CD4-positive, alpha-beta T cell (primary cell): ENCODE measurements around the gene GNAZ. TPM values are rescaled to one million over a fixed set of nuclear protein-coding genes. Genes with fewer than 3 reads are reported as not detected.

ENCODE experiments used
- ATAC-seq: fragments of 200-7000 bp; cut with Tn5 transposase; one replicate; pipeline ENCODE4 v1.10.0; 2022; ENCODE audit warnings: mild to moderate bottlenecking; ENCODE audit not compliant: poor library complexity
- CTCF ChIA-PET: fragments of 350-600 bp; sonication (Branson Sonifier 250); formaldehyde crosslinking; loops from one replicate; lab custom pipeline; 2021; ENCODE audit warnings: antibody characterized with exemption, inconsistent platforms; lab: Charles Lee
- POLR2A ChIA-PET: fragments of 350-600 bp; sonication (Branson Sonifier 250); formaldehyde crosslinking; loops from one replicate; lab custom pipeline; 2021; ENCODE audit warnings: antibody characterized with exemption, inconsistent platforms; lab: Charles Lee
- DNase-seq, 14 experiments: peaks; one replicate each; pipeline ENCODE4 v3.0.0-alpha.2; 2013 to 2020; ENCODE audit warnings: mixed read lengths in 2 of 14
- H3K27ac ChIP-seq, 2 donors: one replicate each; pipeline versions ENCODE4 v1.5.1 to v1.7.0; 2013; ENCODE audit warnings: low read length in 2 of 2, low read depth in 1 of 2, mild to moderate bottlenecking in 1 of 2
- H3K27me3 ChIP-seq, 2 experiments: 1 replicate in 1 of 2; 2 replicates in 1 of 2; pipeline versions ENCODE4 v1.6.1 to v1.7.0; 2013; ENCODE audit warnings: low read length in 2 of 2, control low read depth in 1 of 2, mild to moderate bottlenecking in 1 of 2, moderate library complexity in 1 of 2; ENCODE audit not compliant: insufficient read depth in 2 of 2, control insufficient read depth in 1 of 2
- H3K36me3 ChIP-seq: one replicate; pipeline ENCODE4 v1.6.1; 2013; ENCODE audit warnings: low read length, control low read depth; ENCODE audit not compliant: insufficient read depth
- H3K4me1 ChIP-seq: one replicate; pipeline ENCODE4 v1.6.1; 2013; ENCODE audit warnings: low read length, control low read depth; ENCODE audit not compliant: insufficient read depth
- H3K4me3 ChIP-seq: one replicate; pipeline ENCODE4 v1.5.1; 2013; ENCODE audit warnings: mild to moderate bottlenecking, low read length, moderate library complexity
- H3K9me3 ChIP-seq, 2 experiments: 1 replicate in 1 of 2; 2 replicates in 1 of 2; pipeline versions ENCODE4 v1.6.1 to v1.7.0; 2013; ENCODE audit warnings: low read length in 2 of 2, mild to moderate bottlenecking in 2 of 2, control low read depth in 1 of 2, moderate library complexity in 1 of 2; ENCODE audit not compliant: control insufficient read depth in 1 of 2, insufficient read depth in 1 of 2
- H3K27ac Mint-ChIP-seq: one replicate; pipeline ENCODE4 v1.8.0; 2020; ENCODE audit warnings: mixed read lengths
- H3K27me3 Mint-ChIP-seq: one replicate; pipeline ENCODE4 v1.8.0; 2021; ENCODE audit warnings: mixed read lengths
- H3K36me3 Mint-ChIP-seq: one replicate; pipeline ENCODE4 v1.8.0; 2021; ENCODE audit warnings: low read depth, mixed read lengths
- H3K4me1 Mint-ChIP-seq: one replicate; pipeline ENCODE4 v1.8.0; 2021; ENCODE audit warnings: low read depth, mixed read lengths
- H3K4me3 Mint-ChIP-seq: one replicate; pipeline ENCODE4 v1.8.0; 2020; ENCODE audit warnings: mild to moderate bottlenecking, mixed read lengths
- H3K9me3 Mint-ChIP-seq: one replicate; pipeline ENCODE4 v1.8.0; 2020; ENCODE audit warnings: mixed read lengths
- CTCF ChIP-seq: fragments of 200-600 bp; IDR thresholded peaks from one replicate; pipeline ENCODE4 v1.8.0; 2022; ENCODE audit warnings: antibody characterized with exemption, mild to moderate bottlenecking
- intact Hi-C, 2 experiments: fragments of 100-400 bp; cut with DNase I in 1 of 2; cut with micrococcal nuclease in 1 of 2; formaldehyde crosslinking; loops; one replicate each; pipeline versions ENCODE4 v1.15.1 to v1.9.0; 2023 to 2025; cut with DNase I, micrococcal nuclease
- total RNA-seq, 174 experiments: library from RNA in 2 of 174; stranded (reverse) in 2 of 174; gene quantifications; one replicate each; pipeline ENCODE4 v1.2.3 and lab custom pipeline; 2021 to 2026

The GNAZ gene
- total RNA-seq, 2 experiments from 2014 or later = 0.20 to 0.38 TPM

DNA sequence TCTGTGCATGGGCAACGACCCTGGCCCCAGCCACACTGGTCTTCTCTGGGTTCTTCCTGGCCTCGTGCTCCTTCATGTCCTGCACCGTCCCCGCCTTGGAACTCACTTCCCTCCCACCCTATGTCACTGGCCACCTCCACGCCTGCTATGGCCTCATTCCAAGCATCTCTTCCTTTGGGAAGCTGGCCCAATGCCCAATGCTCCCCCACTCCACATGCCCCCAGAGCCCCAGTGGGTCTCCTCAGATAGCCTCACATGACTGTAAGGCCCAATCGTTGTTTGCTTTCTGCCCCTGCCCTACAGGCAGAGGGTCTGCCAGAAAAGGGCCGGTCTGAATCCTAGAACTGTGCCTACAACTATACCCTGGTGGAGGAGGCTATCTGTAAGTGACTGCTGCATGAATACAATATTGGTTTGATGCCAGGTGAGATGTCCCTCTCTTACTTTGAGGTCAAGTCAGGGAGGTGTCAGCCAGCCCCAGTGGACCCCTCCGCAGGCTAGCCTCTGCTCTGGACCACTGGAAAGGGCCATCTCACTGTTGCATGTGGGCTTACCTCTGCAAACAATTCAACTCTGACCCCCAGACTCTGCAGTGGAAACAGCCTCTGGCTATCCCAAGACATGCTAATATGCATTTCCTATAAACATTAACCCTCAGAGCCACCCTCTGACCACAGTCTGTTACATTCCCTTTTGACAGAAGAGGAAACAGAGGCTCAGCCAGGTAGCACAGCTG is 2.1 kb upstream of the GNAZ start:
- H3K27ac ChIP-seq = no peak overlapping the region
- H3K27ac Mint-ChIP-seq = no peak overlapping the region
- H3K27me3 ChIP-seq = peaks cover 0 to 2% of the 10 kb centered on the region in 2 experiments
- CTCF ChIA-PET = no interaction called here
- H3K9me3 Mint-ChIP-seq = no peaks in the 10 kb centered on the region
- H3K36me3 ChIP-seq = no peaks in the 10 kb centered on the region
- H3K4me3 Mint-ChIP-seq = no peak overlapping the region
- TF ChIP-seq CTCF = no peak
- DNase-seq (peak in 1 of 14 experiments; percentile 22), ATAC-seq (no peak)
- POLR2A ChIA-PET = no interaction called here
- H3K9me3 ChIP-seq = no peaks in the 10 kb centered on the region
- H3K4me3 ChIP-seq = no peak overlapping the region
- H3K36me3 Mint-ChIP-seq = no peaks in the 10 kb centered on the region
- H3K4me1 ChIP-seq = peaks cover 22% of the 10 kb centered on the region
- H3K27me3 Mint-ChIP-seq = peaks cover 7% of the 10 kb centered on the region
- H3K4me1 Mint-ChIP-seq = peaks cover 13% of the 10 kb centered on the region
- intact Hi-C loops = no loop called here

DNA sequence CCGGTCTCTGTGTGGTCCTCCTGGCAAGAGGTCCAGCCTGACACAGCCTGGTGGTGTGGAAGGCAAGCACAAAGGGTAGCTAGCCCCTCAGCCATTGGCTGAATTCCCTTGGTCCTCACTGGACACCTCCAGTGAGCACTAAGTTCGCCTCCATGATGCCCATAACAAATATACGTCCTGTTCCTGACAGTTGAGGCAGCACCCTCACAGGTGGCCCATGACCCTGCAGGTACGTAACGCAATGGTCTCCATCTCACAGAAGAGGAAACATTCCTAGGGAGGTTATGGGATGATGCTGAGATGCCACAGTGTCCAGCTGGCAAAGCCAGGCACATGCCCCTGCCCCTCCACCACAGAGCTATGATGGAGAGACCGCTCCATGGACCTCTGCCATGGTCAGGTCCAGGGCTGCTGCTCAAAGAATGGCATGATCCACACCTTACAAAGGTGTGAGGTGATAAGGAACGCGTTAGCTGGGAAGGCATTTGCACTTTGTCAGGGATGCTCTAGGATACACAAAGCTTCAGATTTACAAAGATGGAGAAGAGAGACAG is 1.4 kb upstream of the GNAZ start:
- intact Hi-C loops = no loop called here
- no peaks in the 10 kb centered on the region for H3K9me3 Mint-ChIP-seq
- peaks cover 13% of the 10 kb centered on the region for H3K4me1 Mint-ChIP-seq
- H3K27me3 Mint-ChIP-seq = peaks cover 11% of the 10 kb centered on the region
- peaks cover 22% of the 10 kb centered on the region for H3K4me1 ChIP-seq
- no peaks in the 10 kb centered on the region for H3K36me3 Mint-ChIP-seq
- ChIA-PET POLR2A (interaction anchor here (1.3 kb wide), 1 partner anchor 69 kb away, joined by 4 read pairs; no protein-coding TSS in a partner anchor), CTCF (interaction anchor here (1.3 kb wide), 1 partner anchor 560 kb away, joined by 4 read pairs; the partner anchor contains the start of gene ZNF280B)
- no peaks in the 10 kb centered on the region for H3K9me3 ChIP-seq
- H3K27me3 ChIP-seq = peaks cover 0 to 4% of the 10 kb centered on the region in 2 experiments
- no peak overlapping the region for H3K4me3 ChIP-seq
- peak overlapping the region; percentile 74 for H3K27ac Mint-ChIP-seq
- TF ChIP-seq CTCF = no peak
- DNase-seq (peak in 1 of 14 experiments; percentile 27), ATAC-seq (no peak)
- H3K36me3 ChIP-seq = no peaks in the 10 kb centered on the region
- H3K27ac ChIP-seq = no peak overlapping the region
- H3K4me3 Mint-ChIP-seq = peak overlapping the region; percentile 92

DNA sequence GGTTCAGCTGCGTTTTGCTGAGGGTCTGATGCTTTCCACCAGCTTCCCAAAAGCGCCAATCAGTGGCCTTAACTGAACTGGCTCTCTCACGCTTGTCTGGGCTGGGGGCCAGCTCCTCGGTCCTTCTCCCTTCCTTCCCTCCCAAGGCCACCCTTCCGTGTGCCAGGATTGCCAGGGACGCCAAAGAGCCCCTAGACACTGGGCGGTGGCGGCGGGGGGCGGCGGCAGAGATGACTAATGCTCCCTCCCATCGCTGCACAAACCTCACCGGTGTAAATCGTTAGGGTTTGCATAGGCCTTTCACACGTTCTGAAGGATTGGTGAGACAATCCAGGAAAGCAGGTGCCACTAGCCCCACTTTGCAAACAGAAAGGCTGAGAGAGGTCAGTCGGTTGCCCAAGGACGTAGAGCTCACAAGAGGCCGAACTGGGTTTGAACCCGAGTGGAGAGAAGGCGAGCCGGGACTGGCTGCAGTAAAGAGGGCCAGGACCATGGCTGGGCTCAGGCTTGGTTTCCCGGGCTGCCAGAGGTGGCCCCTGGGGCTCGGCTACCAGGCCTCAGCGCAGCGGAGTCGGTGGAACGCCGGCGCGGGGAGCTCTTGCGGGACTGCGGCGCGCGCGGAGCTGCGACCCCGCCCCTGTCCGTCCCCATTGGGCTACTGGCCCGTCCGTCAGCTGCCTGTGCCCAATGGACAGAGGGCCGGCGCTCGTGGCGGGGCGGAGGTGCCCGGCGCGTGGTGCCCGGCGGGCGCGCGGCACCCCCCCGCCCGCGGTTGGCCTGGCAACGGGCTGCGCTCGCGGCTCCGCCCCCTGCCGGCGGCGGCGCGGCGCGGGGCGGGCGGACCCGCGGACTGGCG is 589 bp upstream of the GNAZ start:
- Mint-ChIP-seq H3K27me3 (peaks cover 17% of the 10 kb centered on the region), H3K4me1 (peaks cover 13% of the 10 kb centered on the region), H3K4me3 (peak overlapping the region; percentile 92), H3K36me3 (no peaks in the 10 kb centered on the region), H3K9me3 (no peaks in the 10 kb centered on the region), H3K27ac (peak overlapping the region; percentile 74)
- intact Hi-C loops = loop anchor here (2.0 to 5.0 kb wide), 3 partner anchors 63 to 843 kb away; no protein-coding TSS in a partner anchor
- Histone ChIP-seq H3K36me3 (no peaks in the 10 kb centered on the region), H3K4me3 (peak overlapping the region; percentile 59), H3K4me1 (peaks cover 22% of the 10 kb centered on the region), H3K27ac (no peak overlapping the region), H3K9me3 (no peaks in the 10 kb centered on the region), H3K27me3 (peaks cover 0 to 6% of the 10 kb centered on the region in 2 experiments)
- CTCF ChIA-PET = interaction anchor here (1.1 to 1.3 kb wide), 2 partner anchors 212 to 561 kb away, joined by 4 read pairs; partner anchors contain the start of gene ZNF280B
- DNase-seq (peak; percentile 78 to 96 (median 88)), ATAC-seq (peak; percentile 97)
- POLR2A ChIA-PET = interaction anchor here (0.5 to 1.3 kb wide), 3 partner anchors 68 to 561 kb away, joined by 3 to 5 read pairs (median 4); partner anchors contain the start of gene ZNF280B
- TF ChIP-seq CTCF = no peak
